ENCODE data around the gene SEMA3D. TPM values are rescaled to one million over a fixed set of nuclear protein-coding genes. Genes with fewer than 3 reads are reported as not detected.

Gene SEMA3D
- total and polyA plus RNA-seq, 2 of the 13 experiments (the other 11 are each of a cell fraction or from before 2014, with no cell fraction given) = 0.07 TPM; not detected in 1

DNA sequence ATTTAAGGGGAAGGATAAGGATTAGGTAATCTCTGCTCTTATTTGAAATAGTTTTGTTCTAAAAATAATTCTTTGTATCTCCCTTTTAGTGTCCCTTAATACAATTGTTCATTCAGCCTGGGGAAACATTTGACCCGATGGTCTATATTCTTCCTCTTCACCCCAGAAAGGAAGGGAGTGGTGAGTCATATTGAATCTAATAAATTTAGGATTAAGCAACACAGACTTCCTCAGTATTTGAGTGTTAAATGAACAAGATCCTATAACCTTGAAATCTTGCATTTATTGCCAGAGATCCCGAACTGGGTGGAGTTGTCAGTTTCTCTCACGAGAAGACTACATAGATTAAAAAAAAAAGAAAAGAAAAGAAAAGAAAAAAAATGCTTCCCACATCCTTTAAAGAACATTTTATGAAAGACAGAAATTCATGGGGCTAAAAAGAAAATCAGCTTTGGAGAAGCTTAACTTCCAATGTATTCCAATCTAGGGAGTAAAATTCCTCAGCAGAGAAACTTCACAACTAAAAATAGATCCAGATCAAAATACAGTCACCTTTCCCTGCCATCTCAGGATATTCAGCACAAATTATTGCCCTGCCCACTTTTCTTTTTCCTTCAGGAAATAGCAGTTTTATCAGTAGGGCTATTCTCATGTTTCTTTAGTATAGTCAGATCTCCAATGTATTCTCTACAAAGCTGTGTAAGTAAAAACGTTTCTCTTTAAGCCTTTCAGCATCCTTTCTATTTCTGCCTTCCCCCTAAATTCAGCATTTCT lies 82.2 kb downstream of the SEMA3D start:
- DNase-seq (ENCODE audit: low spot score) = no peak
- ChIA-PET CTCF (ENCODE audit: low intra/inter-chr PET ratio, low total read pairs) (no interaction called here), POLR2A (no interaction called here)
- Histone ChIP-seq H3K79me2 (ENCODE audit: insufficient read depth, low read length) (no peaks in the 10 kb centered on the region), H3K4me2 (ENCODE audit: low read depth, low read length) (no peak overlapping the region), H3K27me3 (ENCODE audit: control insufficient read depth in 1 of 2, insufficient read depth in 2 of 2, low read length in 2 of 2) (no peaks in the 10 kb centered on the region), H4K20me1 (ENCODE audit: insufficient read depth, low read length) (no peaks in the 10 kb centered on the region), H3K9me3 (ENCODE audit: low read length) (no peaks in the 10 kb centered on the region), H2AFZ (ENCODE audit: low read length) (no peak overlapping the region), H3K4me1 (ENCODE audit: insufficient read depth, low read length) (no peaks in the 10 kb centered on the region), H3K36me3 (replicated peaks in 1 of 2; ENCODE audit: control insufficient read depth in 1 of 2, insufficient read depth in 2 of 2, low read length in 2 of 2) (no peaks in the 10 kb centered on the region), H3K4me3 (replicated peaks in 1 of 3; ENCODE audit: insufficient read depth in 1 of 3, low read depth in 2 of 3, low read length in 3 of 3) (no peak overlapping the region), H3K27ac (ENCODE audit: extremely low read length, insufficient read depth, low read length) (no peak overlapping the region), H3K9ac (ENCODE audit: insufficient read depth, low read depth, low read length) (no peak overlapping the region)
- in situ Hi-C loops (cut with HindIII; ENCODE audit: extremely low pct_ligation_motif_present, low pct_unique_long_range_greater_than_20kb) (no loop called here), intact Hi-C loops (cut with micrococcal nuclease; ENCODE audit: unreplicated experiment) (no loop called here)
- BruUV-seq (replicated peaks) = no TSS peak
- WGBS (ENCODE audit: low lambda C conversion rate) = 2% methylated on average over 4 of the region's 4 CpGs
- no peak for ATAC-seq
- no peak for FAIRE-seq
- TF ChIP-seq, protein P1, sequence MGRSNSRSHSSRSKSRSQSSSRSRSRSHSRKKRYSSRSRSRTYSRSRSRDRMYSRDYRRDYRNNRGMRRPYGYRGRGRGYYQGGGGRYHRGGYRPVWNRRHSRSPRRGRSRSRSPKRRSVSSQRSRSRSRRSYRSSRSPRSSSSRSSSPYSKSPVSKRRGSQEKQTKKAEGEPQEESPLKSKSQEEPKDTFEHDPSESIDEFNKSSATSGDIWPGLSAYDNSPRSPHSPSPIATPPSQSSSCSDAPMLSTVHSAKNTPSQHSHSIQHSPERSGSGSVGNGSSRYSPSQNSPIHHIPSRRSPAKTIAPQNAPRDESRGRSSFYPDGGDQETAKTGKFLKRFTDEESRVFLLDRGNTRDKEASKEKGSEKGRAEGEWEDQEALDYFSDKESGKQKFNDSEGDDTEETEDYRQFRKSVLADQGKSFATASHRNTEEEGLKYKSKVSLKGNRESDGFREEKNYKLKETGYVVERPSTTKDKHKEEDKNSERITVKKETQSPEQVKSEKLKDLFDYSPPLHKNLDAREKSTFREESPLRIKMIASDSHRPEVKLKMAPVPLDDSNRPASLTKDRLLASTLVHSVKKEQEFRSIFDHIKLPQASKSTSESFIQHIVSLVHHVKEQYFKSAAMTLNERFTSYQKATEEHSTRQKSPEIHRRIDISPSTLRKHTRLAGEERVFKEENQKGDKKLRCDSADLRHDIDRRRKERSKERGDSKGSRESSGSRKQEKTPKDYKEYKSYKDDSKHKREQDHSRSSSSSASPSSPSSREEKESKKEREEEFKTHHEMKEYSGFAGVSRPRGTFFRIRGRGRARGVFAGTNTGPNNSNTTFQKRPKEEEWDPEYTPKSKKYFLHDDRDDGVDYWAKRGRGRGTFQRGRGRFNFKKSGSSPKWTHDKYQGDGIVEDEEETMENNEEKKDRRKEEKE (IDR thresholded peaks at IDR 0.05) = no peak
- TF ChIP-seq ZNF740 (CRISPR knock-in tag; IDR thresholded peaks at IDR 0.05) (no peak), HIC2 (CRISPR knock-in tag; IDR thresholded peaks at IDR 0.05; ENCODE audit: low read depth) (no peak), ZNF841 (CRISPR knock-in tag; IDR thresholded peaks at IDR 0.05; ENCODE audit: borderline replicate concordance) (no peak), EP300 (IDR thresholded peaks at IDR 0.05; ENCODE audit: low read depth in 2 of 2, low read length in 2 of 2) (no peak), EP300 (CRISPR knock-in tag; IDR thresholded peaks at IDR 0.05; ENCODE audit: borderline replicate concordance) (no peak), USF2 (IDR thresholded peaks at IDR 0.05; ENCODE audit: low read depth, low read length) (no peak), USF2 (CRISPR knock-in tag; IDR thresholded peaks at IDR 0.05; ENCODE audit: borderline replicate concordance) (no peak), ZNF75D (CRISPR knock-in tag; IDR thresholded peaks at IDR 0.05; ENCODE audit: borderline replicate concordance) (no peak), SMAD9 (CRISPR knock-in tag; IDR thresholded peaks at IDR 0.05) (no peak), MBD4 (IDR thresholded peaks at IDR 0.05; ENCODE audit: borderline replicate concordance, low read length) (no peak), SPEN (CRISPR knock-in tag; IDR thresholded peaks at IDR 0.05; ENCODE audit: low read depth) (no peak), HES4 (CRISPR knock-in tag; IDR thresholded peaks at IDR 0.05; ENCODE audit: borderline replicate concordance) (no peak)
- TF ChIP-seq, protein P2, sequence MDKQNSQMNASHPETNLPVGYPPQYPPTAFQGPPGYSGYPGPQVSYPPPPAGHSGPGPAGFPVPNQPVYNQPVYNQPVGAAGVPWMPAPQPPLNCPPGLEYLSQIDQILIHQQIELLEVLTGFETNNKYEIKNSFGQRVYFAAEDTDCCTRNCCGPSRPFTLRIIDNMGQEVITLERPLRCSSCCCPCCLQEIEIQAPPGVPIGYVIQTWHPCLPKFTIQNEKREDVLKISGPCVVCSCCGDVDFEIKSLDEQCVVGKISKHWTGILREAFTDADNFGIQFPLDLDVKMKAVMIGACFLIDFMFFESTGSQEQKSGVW (CRISPR knock-in tag; IDR thresholded peaks at IDR 0.05; ENCODE audit: borderline replicate concordance) = no peak
- TF ChIP-seq, protein P3, sequence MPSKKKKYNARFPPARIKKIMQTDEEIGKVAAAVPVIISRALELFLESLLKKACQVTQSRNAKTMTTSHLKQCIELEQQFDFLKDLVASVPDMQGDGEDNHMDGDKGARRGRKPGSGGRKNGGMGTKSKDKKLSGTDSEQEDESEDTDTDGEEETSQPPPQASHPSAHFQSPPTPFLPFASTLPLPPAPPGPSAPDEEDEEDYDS (CRISPR knock-in tag; IDR thresholded peaks at IDR 0.05) = no peak
